K562 (cell line): Measurements from ENCODE around the gene PPEF2.

Experiments
- NFRKB ChIP-seq: fragments of 450-650 bp; IDR thresholded peaks from 2 replicates; pipeline ENCODE4 v1.6.1; 2016; ENCODE audit warnings: low read depth
- POLR2A ChIP-seq: fragments of 450-650 bp; conservative IDR thresholded peaks from 2 replicates; pipeline ENCODE4 v1.6.1; 2016
- PYGO2 ChIP-seq: fragments of 450-650 bp; IDR thresholded peaks from 2 replicates; pipeline ENCODE4 v1.6.1; 2016; ENCODE audit warnings: mild to moderate bottlenecking, missing genetic modification characterization, moderate library complexity, missing compliant biosample characterization

DNA sequence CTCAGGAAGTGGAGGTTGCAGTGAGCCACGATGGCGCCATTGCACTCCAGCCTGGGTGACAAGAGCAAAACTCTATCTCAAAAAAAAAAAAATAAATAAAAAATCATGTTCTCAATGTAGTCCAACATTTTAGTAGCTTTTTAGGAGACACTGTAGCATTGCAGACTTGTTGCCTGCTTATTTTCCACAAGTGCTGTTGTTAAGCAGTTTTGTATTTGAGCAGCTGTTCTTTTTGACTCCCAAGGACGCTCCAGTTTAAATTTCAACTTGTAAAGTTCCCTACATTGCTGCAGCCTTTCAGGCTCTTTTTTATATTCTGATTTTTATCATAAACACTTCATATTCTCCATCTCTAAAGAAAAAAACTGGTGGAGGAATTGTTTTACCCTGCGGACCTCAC lies 83.1 kb downstream of the PPEF2 start:
- TF ChIP-seq PYGO2 (no peak), POLR2A (no peak), NFRKB (no peak)
